Measurements from ENCODE around the gene RNF144A.

DNA sequence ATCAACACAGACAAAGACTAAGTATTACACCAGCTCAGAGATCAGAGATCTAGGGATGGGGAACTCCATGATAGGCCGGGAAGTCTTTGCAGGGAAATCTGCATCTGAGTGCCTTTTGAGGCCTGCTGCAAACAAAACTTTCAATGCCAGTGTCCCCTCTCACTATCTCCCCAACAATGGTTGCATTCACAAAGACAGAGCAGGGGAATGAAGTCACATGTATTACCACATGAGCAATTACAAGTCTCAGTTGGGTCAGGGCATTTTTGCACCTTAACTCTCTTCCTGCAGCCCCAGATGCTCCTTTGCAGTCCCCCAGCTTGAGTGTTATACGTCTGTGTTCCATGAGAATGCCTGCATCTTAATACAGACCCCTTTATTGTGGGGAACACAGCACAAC is 1.8 kb upstream of the RNF144A start:
- TF ChIP-seq POLR2AphosphoS5 (IDR thresholded peaks at IDR 0.05; ENCODE audit: low read depth, low read length) (no peak), EP300 (IDR thresholded peaks at IDR 0.05; ENCODE audit: borderline replicate concordance in 1 of 2, low read depth in 1 of 2, low read length in 1 of 2) (no peak), TCF12 (IDR thresholded peaks at IDR 0.05) (no peak), EZH2phosphoT487 (IDR thresholded peaks at IDR 0.05; ENCODE audit: borderline replicate concordance, low read depth) (no peak), YY1 (IDR thresholded peaks at IDR 0.05; ENCODE audit: low read depth) (no peak), RAD21 (IDR thresholded peaks at IDR 0.05; ENCODE audit: low read length) (no peak), FOSL2 (IDR thresholded peaks at IDR 0.05; ENCODE audit: borderline replicate concordance, low read depth) (no peak), RCOR1 (IDR thresholded peaks at IDR 0.05; ENCODE audit: low read length) (no peak)
- TF ChIP-seq, protein P1, sequence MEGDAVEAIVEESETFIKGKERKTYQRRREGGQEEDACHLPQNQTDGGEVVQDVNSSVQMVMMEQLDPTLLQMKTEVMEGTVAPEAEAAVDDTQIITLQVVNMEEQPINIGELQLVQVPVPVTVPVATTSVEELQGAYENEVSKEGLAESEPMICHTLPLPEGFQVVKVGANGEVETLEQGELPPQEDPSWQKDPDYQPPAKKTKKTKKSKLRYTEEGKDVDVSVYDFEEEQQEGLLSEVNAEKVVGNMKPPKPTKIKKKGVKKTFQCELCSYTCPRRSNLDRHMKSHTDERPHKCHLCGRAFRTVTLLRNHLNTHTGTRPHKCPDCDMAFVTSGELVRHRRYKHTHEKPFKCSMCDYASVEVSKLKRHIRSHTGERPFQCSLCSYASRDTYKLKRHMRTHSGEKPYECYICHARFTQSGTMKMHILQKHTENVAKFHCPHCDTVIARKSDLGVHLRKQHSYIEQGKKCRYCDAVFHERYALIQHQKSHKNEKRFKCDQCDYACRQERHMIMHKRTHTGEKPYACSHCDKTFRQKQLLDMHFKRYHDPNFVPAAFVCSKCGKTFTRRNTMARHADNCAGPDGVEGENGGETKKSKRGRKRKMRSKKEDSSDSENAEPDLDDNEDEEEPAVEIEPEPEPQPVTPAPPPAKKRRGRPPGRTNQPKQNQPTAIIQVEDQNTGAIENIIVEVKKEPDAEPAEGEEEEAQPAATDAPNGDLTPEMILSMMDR (IDR thresholded peaks at IDR 0.05) = no peak
- TF ChIP-seq, protein P2, sequence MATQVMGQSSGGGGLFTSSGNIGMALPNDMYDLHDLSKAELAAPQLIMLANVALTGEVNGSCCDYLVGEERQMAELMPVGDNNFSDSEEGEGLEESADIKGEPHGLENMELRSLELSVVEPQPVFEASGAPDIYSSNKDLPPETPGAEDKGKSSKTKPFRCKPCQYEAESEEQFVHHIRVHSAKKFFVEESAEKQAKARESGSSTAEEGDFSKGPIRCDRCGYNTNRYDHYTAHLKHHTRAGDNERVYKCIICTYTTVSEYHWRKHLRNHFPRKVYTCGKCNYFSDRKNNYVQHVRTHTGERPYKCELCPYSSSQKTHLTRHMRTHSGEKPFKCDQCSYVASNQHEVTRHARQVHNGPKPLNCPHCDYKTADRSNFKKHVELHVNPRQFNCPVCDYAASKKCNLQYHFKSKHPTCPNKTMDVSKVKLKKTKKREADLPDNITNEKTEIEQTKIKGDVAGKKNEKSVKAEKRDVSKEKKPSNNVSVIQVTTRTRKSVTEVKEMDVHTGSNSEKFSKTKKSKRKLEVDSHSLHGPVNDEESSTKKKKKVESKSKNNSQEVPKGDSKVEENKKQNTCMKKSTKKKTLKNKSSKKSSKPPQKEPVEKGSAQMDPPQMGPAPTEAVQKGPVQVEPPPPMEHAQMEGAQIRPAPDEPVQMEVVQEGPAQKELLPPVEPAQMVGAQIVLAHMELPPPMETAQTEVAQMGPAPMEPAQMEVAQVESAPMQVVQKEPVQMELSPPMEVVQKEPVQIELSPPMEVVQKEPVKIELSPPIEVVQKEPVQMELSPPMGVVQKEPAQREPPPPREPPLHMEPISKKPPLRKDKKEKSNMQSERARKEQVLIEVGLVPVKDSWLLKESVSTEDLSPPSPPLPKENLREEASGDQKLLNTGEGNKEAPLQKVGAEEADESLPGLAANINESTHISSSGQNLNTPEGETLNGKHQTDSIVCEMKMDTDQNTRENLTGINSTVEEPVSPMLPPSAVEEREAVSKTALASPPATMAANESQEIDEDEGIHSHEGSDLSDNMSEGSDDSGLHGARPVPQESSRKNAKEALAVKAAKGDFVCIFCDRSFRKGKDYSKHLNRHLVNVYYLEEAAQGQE (IDR thresholded peaks at IDR 0.05; ENCODE audit: low read depth, low read length) = no peak
- TF ChIP-seq, protein P3, sequence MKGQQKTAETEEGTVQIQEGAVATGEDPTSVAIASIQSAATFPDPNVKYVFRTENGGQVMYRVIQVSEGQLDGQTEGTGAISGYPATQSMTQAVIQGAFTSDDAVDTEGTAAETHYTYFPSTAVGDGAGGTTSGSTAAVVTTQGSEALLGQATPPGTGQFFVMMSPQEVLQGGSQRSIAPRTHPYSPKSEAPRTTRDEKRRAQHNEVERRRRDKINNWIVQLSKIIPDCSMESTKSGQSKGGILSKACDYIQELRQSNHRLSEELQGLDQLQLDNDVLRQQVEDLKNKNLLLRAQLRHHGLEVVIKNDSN (IDR thresholded peaks at IDR 0.05; ENCODE audit: borderline replicate concordance, low read depth) = no peak
